ENCODE data around the gene CRISPLD2. TPM values are rescaled to one million over a fixed set of nuclear protein-coding genes. Genes with fewer than 3 reads are reported as not detected.

The CRISPLD2 gene
- total RNA-seq, 2 experiments from 2014 or later: 2.0 to 2.6 TPM

GRCh38 chr16:84893849-84894599 lies 74.2 kb downstream of the CRISPLD2 start:
- Mint-ChIP-seq H3K4me1 (ENCODE audit: low read depth) (no peaks in the 10 kb centered on the region), H3K36me3 (ENCODE audit: low read depth) (no peaks in the 10 kb centered on the region), H3K4me3 (no peak overlapping the region), H3K27ac (no peak overlapping the region), H3K9me3 (no peaks in the 10 kb centered on the region), H3K27me3 (peaks cover 4% of the 10 kb centered on the region)
- Histone ChIP-seq H3K36me3 (ENCODE audit: insufficient read depth, low read length) (no peaks in the 10 kb centered on the region), H3K27ac (ENCODE audit: low read depth in 1 of 2, low read length in 2 of 2) (no peak overlapping the region), H3K9me3 (ENCODE audit: control insufficient read depth in 1 of 2, insufficient read depth in 1 of 2, low read length in 2 of 2) (peaks cover 0 to 3% of the 10 kb centered on the region in 2 experiments), H3K4me1 (ENCODE audit: insufficient read depth, low read length) (no peaks in the 10 kb centered on the region), H3K27me3 (ENCODE audit: control insufficient read depth in 1 of 2, insufficient read depth in 2 of 2, low read length in 2 of 2) (peaks cover 0 to 2% of the 10 kb centered on the region in 2 experiments), H3K4me3 (ENCODE audit: low read length) (no peak overlapping the region)
- POLR2A ChIA-PET: no interaction called here
- intact Hi-C loops (cut with DNase I, micrococcal nuclease): no loop called here
- CTCF ChIA-PET: no interaction called here
- ATAC-seq (ENCODE audit: poor library complexity) (no peak), DNase-seq (peak in 2 of 14 experiments; percentile 33)
- TF ChIP-seq CTCF (IDR thresholded peaks at IDR 0.05): no peak

GRCh38 chr16:84895016-84895415 lies 75.2 kb downstream of the CRISPLD2 start:
- no peak for TF ChIP-seq CTCF (IDR thresholded peaks at IDR 0.05)
- ChIA-PET CTCF (no interaction called here), POLR2A (no interaction called here)
- Mint-ChIP-seq H3K27me3 (peaks cover 4% of the 10 kb centered on the region), H3K36me3 (ENCODE audit: low read depth) (no peaks in the 10 kb centered on the region), H3K9me3 (no peaks in the 10 kb centered on the region), H3K27ac (no peak overlapping the region), H3K4me1 (ENCODE audit: low read depth) (no peaks in the 10 kb centered on the region), H3K4me3 (no peak overlapping the region)
- no peaks in the 10 kb centered on the region for H3K36me3 ChIP-seq (ENCODE audit: insufficient read depth, low read length)
- H3K27me3 ChIP-seq (ENCODE audit: control insufficient read depth in 1 of 2, insufficient read depth in 2 of 2, low read length in 2 of 2): peaks cover 0 to 2% of the 10 kb centered on the region in 2 experiments
- DNase-seq: no peak
- peaks cover 0 to 3% of the 10 kb centered on the region in 2 experiments for H3K9me3 ChIP-seq (ENCODE audit: control insufficient read depth in 1 of 2, insufficient read depth in 1 of 2, low read length in 2 of 2)
- H3K27ac ChIP-seq (ENCODE audit: low read depth in 1 of 2, low read length in 2 of 2): no peak overlapping the region
- intact Hi-C loops (cut with DNase I, micrococcal nuclease): no loop called here
- H3K4me3 ChIP-seq (ENCODE audit: low read length): no peak overlapping the region
- H3K4me1 ChIP-seq (ENCODE audit: insufficient read depth, low read length): no peaks in the 10 kb centered on the region
- no peak for ATAC-seq (ENCODE audit: poor library complexity)

- CTCF ChIA-PET: no interaction called here
- H3K27me3 ChIP-seq (ENCODE audit: control insufficient read depth in 1 of 2, insufficient read depth in 2 of 2, low read length in 2 of 2): peaks cover 0 to 2% of the 10 kb centered on the region in 2 experiments
- H3K27me3 Mint-ChIP-seq: peaks cover 4% of the 10 kb centered on the region
- TF ChIP-seq CTCF (IDR thresholded peaks at IDR 0.05): no peak
- POLR2A ChIA-PET: no interaction called here
- peaks cover 0 to 3% of the 10 kb centered on the region in 2 experiments for H3K9me3 ChIP-seq (ENCODE audit: control insufficient read depth in 1 of 2, insufficient read depth in 1 of 2, low read length in 2 of 2)
- intact Hi-C loops (cut with DNase I, micrococcal nuclease): no loop called here
- H3K4me3 ChIP-seq (ENCODE audit: low read length): no peak overlapping the region
- no peak for ATAC-seq (ENCODE audit: poor library complexity)
- H3K36me3 ChIP-seq (ENCODE audit: insufficient read depth, low read length): no peaks in the 10 kb centered on the region
- no peaks in the 10 kb centered on the region for H3K36me3 Mint-ChIP-seq (ENCODE audit: low read depth)
- no peaks in the 10 kb centered on the region for H3K4me1 Mint-ChIP-seq (ENCODE audit: low read depth)
- H3K27ac Mint-ChIP-seq: no peak overlapping the region
- H3K27ac ChIP-seq (ENCODE audit: low read depth in 1 of 2, low read length in 2 of 2): no peak overlapping the region
- H3K4me3 Mint-ChIP-seq: no peak overlapping the region
- no peaks in the 10 kb centered on the region for H3K9me3 Mint-ChIP-seq
- H3K4me1 ChIP-seq (ENCODE audit: insufficient read depth, low read length): no peaks in the 10 kb centered on the region
- DNase-seq: no peak
Measured at GRCh38 chr16:84896847-84897246, 77.1 kb downstream of the CRISPLD2 start.
